NCI-H510A (cell line): ENCODE results near the gene UBE2G2.

Source experiments
- DNase-seq: peaks from one replicate; lab custom pipeline; 2025; lab: John Stamatoyannopoulos, UW

Gene UBE2G2

DNA sequence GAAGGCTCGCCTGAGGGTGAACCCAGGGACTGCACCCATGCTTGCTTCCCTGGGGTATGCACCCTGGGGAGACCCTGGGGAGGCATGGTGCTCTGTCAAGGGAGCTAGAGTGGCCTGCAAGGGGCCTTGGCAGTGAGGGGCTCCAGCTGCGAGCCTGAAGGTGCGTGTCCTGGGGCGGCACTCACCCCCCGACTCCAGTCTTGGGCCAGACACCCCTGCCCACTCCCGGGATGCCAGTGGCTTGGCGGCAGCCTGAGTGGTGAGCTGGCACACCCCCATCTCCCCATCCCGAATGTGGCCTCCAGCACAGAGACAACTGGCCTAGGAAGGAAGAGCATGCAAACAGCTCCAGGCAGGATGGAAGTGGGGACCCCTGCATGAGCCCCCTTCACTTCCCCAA, 13.6 kb upstream of the UBE2G2 start:
- DNase-seq = no peak

- DNase-seq = no peak
These were observed 12.9 kb upstream of the UBE2G2 start for GRCh38 chr21:44814498-44815023.

GRCh38 chr21:44813727-44814126, 12.1 kb upstream of the UBE2G2 start:
- no peak for DNase-seq

GRCh38 chr21:44813149-44813548, 11.5 kb upstream of the UBE2G2 start:
- DNase-seq = no peak

DNA sequence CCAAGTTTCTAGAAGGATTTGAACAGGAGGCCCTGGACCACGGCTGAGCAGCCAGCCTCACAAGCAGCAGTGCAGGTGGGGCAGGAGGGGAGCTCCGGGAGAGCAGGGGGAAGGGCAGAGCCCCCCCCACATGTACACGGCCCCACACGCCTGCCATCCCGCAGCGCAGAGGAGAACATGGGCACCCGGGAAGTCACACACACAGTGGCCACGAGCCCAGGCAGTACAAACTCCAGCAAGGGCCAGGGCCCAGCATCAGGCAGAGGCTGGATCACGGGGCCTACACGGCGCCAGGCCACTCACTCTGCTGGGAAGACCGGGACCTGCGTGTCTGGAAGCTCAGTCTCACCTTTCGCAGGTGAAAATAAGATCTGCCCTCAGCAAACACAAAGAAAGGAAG, 11.0 kb upstream of the UBE2G2 start:
- no peak for DNase-seq

DNA sequence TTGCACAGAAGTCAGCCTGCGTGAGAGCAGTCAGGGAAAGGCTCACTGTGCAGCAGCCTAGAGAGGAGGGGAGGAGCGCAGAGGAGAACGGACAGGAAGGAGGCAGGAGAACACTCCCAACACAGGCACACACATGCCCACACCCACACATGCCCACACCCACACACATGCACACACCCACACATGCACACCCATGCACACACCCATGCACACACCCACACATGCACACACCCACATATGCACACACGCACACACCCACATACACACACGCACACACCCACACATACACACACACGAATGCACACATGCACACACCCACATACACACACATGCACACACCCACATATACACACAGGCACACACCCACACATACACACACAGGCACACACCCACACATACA, 9.2 kb upstream of the UBE2G2 start:
- no peak for DNase-seq

- no peak for DNase-seq
These were observed 4.2 kb upstream of the UBE2G2 start for GRCh38 chr21:44805859-44806258.

DNA sequence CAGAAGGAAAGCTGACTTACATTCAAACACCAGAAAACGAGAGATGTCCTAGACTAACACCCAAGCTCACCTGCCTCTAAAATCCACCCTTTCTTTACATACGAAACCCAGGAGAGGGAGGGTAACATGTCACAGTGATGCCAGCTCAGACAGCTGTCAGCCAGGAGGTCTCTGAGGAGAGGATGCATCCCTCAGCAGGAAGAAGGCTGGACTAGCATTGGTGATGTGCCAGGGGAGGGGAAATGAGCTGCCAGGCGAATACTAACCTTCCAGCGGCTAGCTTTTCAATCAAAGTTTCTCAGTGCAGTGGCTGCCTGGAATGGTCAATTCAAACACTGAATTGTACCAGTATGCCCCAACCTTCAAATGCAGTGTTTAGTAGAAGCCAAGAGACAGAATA, 3.6 kb upstream of the UBE2G2 start:
- DNase-seq = no peak

DNA sequence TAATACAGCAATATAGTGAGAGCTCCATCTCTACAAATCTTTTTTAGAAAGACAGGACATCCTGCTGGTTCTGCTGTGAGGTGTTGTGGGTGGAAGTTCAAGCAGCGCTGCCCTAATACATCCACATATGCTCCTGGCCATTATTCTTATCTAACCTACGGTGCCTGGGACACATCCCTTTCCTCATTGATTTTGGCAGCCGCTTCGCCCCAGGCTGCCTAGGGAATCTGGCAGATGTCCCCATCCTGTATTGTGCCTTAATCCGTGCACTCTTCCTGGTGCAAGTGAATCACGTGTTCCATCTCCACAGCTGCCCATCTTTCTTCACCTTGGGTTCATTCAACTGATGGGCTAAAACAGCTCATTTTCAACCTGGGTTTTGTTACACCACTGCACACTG, 3.1 kb upstream of the UBE2G2 start:
- DNase-seq = no peak

DNA sequence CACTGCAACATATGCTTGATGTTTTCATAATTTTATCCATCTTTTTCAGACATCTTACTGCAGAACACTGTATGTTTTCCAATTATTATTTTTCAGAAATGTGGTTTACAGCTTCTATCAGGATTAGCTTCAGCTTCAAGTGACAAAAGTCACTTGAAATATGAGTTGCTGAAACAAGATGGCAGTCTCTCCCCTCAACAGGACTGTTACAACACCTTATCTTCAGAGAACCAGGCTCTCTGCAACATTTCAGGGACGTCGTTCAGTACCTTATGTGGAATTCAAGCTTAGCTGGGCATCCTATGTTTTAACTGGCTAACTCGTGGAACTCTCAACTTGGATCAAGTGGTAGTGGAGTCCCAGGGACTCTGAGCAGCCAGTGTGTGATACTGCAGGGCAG, 2.0 kb upstream of the UBE2G2 start:
- no peak for DNase-seq

DNA sequence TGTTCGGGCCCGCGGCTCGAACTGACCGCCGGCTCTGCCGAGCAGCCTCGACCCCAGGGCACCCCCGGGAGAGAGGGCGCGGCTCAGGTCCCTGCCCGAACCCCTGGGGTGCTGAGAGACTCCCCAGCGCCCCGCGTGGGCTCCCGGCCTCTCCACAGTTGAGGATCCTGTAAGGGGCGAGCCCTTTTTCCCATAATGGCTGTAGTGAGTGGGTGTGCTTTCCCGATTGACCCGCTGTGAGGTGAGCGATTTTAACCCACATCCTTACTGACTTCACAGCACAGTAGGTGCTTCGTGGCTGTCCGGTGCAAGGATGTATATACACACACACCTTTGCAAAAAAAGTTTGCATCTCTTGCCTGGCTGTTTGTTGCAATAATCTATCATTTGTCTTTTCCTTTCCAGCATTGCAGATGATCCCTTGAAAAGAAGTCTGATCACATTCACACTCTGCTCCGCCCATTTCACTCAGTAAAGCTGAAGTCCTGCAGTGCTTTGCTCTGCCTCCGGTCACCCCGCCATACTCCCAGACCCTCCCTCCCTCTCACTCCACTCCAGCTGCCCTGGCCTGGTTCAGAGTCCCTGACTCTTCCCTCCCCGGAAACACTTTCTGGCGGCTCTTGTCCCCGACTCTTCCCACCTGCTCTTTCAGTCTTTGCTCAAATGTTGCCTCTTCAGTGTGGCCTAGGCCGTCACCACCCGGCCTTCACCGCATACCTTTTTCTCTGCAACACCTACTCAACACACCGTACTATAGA, 955 bp upstream of the UBE2G2 start:
- peak; percentile 29 for DNase-seq

- no peak for DNase-seq
These were observed 601 bp downstream of the UBE2G2 start for GRCh38 chr21:44800971-44801467.

DNA sequence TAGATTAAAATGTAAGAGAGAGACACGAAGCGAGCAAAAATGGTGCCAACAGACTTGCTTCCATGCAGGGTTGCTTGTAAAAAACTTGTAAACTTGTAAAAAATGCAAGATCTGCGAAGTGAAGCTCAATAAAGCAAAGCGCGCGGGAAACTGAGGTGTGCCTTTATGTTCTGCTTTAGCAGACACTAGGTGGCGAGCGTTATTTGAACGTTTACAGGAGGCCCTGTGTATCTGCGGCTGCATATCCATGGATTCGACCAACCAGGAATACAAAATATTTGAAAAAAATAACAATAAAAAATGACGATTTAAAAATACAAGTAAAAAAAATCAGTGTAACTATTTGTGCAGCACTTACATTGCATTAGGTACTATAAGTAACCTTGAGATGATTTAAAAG, 1.5 kb downstream of the UBE2G2 start:
- DNase-seq = no peak

DNA sequence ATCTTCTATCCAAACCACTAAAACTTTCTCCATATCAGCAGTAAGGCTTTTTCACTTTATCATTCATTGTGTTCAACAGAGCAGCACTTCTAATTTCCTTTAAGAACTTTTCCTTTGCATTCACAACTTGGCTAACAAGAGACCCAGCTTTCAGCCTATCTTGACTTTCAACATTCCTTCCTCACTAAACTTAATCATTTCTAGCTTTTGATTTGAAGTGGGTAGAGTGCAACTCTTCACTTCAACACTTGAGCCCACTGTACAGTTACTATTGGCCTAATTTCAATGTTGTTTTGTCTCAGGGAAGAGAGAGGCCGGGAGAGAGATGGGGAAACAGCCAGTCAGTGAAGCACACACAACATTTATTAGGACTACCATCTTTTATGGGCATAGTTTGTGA, 2.0 kb downstream of the UBE2G2 start:
- no peak for DNase-seq

GRCh38 chr21:44797775-44798174, 3.8 kb downstream of the UBE2G2 start:
- DNase-seq = no peak

- no peak for DNase-seq
These were observed 6.3 kb downstream of the UBE2G2 start for GRCh38 chr21:44795342-44795741.

DNA sequence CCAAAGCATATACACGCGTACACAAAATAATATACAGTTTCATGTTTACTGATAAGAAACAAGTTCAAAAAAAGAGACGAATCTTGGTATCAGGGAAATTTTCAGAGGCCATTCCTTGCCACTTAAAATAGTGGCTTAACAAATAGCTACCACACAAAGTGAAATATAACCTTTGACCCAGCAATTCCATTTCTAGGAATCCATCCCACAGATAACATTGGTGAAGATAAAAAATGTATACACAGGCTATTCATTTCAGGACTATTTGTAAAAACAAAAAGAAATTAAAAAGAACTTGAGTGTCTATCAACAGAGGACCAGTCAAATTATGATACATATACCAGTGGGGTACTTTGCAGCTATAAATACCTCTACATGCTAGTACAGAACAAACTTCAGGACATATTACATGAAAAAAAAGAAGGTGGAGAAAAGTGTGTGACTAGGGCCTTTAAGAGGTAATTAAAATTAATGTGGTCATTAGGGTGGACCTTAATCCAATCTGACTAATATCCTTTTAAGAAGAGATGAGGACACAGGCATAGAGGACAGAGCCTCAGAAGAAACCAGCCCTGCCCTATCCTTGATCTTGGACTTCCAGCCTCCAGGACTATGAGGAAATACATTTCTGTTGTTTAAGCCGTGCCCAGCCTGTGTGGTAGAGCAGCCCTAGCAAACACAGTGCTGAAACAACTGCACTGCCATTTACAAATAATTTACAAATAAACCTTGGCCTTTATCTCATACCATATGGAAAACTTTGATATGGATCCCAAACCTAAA, 7.8 kb downstream of the UBE2G2 start:
- DNase-seq = no peak

DNA sequence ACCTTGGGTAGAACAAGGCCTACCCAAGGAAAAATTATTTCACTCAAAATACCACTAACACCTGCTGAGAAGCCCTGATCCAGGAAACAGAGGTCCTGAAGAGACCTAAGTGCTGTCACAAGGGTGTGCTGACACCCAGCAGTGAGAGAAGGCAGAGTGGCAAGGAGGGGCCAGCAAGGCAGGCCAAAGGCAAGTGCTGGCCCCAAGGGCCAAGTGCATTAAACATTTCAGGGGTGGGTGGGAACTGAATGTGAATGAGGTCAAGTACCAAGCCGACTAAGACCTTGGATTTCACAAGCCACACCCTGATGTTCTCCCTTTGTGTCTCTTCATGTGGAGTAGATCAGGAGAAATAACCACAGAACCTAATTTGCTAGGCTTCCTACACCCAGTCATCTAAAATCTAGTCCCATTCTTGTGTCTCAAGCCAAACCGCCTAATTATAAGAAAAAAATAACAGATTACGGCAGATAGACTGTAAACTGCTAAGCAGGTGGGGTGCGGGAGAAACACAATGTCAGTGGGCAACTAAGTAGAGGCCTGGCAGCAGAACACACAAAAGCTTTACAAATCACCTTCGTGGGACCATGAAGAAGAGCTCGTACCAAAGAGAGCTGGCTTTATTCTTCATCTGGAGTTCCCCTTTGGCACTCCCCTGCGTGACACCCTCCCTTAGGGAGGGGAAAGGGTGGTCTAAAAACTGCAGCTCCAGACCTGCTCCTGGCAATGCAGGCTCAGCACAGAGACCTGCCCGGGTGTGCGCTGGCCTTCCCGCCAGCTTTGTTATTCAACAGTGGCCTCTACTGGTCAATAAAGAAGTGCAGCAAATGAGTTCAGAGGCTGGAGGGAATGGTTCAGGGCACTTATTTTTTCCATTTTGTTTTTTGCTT, 8.7 kb downstream of the UBE2G2 start:
- peak; percentile 16 for DNase-seq

DNA sequence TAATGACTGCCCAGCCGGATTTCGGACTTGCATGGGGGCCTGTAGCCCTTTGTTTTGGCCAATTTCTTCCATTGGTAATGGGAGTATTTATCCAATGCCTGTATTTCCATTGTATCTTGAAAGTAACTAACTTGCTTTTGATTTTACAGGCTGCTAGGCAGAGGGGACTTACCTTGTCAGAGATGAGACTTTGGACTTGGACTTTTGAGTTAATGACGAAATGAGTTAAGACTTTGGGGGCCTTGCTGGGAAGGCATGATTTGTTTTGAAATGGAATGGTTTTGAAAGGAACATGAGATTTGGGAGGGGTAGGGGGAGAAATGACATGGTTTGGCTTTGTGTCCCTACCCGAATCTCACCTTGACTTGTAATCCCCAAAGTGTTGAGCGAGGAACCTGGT, 9.6 kb downstream of the UBE2G2 start:
- DNase-seq = no peak

DNA sequence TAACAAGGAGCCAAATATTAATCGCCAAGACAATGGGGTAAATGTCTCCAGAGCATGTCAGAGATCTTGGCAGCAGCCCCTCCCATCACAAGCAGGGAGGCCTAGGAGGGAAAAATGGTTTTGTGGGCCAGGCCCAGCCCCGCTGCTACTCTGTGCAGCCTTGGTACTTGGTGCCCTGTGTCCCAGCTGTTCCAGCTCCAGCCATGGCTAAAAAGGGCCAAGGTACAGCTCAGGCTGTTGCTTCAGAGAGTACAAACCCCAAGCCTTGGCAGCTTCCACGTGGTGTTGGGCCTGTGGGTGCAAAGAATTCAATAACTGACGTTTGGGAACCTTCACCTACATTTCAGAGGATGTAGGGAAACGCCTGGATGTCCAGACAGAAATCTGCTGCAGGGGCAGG, 10.4 kb downstream of the UBE2G2 start:
- no peak for DNase-seq

DNA sequence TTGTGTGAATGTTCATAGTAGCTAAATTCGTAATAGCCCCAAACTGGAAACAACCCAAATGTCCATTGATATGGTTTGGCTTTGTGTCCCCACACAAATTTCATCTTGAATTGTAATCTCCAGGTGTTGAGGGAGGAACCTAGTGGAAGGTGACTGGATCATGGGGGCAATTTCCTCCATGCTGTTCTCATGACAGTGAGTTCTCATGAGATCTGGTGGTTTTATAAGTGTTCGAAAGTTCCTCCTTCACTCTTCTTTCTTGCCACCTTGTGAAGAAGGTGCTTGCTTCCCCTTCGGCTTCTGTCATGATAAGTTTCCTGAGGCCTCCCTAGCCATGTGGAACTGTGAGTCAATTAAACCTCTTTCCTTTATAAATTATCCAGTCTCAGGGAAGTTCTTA, 11.3 kb downstream of the UBE2G2 start:
- no peak for DNase-seq

DNA sequence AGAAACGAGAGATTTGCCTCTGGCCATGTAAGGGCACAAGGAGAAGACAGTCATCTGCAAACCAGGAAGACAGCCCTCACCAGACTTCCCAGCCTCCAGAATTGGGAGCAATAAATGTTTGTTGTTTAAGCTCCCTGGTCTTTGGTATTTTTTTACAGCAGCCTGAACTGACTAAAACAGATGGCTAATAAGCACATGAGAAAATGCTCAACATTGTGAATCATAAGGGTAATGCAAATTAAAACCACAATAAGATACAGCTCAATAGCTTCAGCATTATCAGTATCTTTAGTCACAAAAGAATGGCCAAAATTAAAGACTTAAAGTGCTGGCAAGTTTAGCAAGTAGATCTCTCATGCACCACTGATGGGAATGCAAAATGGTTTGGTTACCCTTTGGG, 11.7 kb downstream of the UBE2G2 start:
- no peak for DNase-seq
